ENCODE measurements around the gene SLC25A15.

DNA sequence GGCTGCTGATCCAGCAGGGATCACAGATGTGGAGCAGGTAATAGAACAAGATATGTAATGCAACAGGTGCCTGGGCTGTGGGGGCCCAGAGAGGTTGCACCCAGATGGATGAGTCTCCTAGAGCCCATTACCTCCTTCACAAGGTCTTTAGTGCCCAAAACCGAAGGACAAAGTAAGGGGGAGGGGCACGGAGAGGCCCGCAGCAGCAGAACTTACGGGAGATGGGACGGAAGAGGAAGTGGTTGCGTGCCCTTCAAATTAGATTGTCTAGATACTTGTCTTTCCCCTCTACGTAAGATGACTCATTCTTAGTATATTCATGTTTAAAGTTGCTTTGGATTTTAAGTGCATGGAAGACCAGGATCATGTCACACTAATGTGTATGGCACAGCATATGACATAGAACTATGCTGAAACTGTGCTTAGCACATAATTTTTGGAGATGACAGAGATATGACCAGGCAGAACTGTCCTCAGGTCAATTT lies 12.7 kb upstream of the SLC25A15 start:
- TF ChIP-seq, protein P1, sequence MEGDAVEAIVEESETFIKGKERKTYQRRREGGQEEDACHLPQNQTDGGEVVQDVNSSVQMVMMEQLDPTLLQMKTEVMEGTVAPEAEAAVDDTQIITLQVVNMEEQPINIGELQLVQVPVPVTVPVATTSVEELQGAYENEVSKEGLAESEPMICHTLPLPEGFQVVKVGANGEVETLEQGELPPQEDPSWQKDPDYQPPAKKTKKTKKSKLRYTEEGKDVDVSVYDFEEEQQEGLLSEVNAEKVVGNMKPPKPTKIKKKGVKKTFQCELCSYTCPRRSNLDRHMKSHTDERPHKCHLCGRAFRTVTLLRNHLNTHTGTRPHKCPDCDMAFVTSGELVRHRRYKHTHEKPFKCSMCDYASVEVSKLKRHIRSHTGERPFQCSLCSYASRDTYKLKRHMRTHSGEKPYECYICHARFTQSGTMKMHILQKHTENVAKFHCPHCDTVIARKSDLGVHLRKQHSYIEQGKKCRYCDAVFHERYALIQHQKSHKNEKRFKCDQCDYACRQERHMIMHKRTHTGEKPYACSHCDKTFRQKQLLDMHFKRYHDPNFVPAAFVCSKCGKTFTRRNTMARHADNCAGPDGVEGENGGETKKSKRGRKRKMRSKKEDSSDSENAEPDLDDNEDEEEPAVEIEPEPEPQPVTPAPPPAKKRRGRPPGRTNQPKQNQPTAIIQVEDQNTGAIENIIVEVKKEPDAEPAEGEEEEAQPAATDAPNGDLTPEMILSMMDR (IDR thresholded peaks at IDR 0.05; ENCODE audit: insufficient read depth, low read length, poor library complexity, severe bottlenecking): no peak
- no peak for TF ChIP-seq EZH2phosphoT487 (conservative IDR thresholded peaks at IDR 0.05; ENCODE audit: low read length)
